CD4-positive, alpha-beta T cell (primary cell): ENCODE measurements around the gene PGBD1. TPM values are rescaled to one million over a fixed set of nuclear protein-coding genes. Genes with fewer than 3 reads are reported as not detected.
A peak's percentile ranks its signal among the peaks of the same experiment; 100 is the strongest.

Experiments used
- ATAC-seq: fragments of 200-7000 bp; cut with Tn5 transposase; one replicate; pipeline ENCODE4 v1.10.0; 2022; ENCODE audit warnings: mild to moderate bottlenecking; ENCODE audit not compliant: poor library complexity
- CTCF ChIA-PET: fragments of 350-600 bp; sonication (Branson Sonifier 250); formaldehyde crosslinking; loops from one replicate; lab custom pipeline; 2021; ENCODE audit warnings: antibody characterized with exemption, inconsistent platforms; lab: Charles Lee
- POLR2A ChIA-PET: fragments of 350-600 bp; sonication (Branson Sonifier 250); formaldehyde crosslinking; loops from one replicate; lab custom pipeline; 2021; ENCODE audit warnings: antibody characterized with exemption, inconsistent platforms; lab: Charles Lee
- DNase-seq, 14 experiments: peaks; one replicate each; pipeline ENCODE4 v3.0.0-alpha.2; 2013 to 2020; ENCODE audit warnings: mixed read lengths in 2 of 14
- H3K27ac ChIP-seq, 2 donors: one replicate each; pipeline versions ENCODE4 v1.5.1 to v1.7.0; 2013; ENCODE audit warnings: low read length in 2 of 2, low read depth in 1 of 2, mild to moderate bottlenecking in 1 of 2
- H3K27me3 ChIP-seq, 2 experiments: 1 replicate in 1 of 2; 2 replicates in 1 of 2; pipeline versions ENCODE4 v1.6.1 to v1.7.0; 2013; ENCODE audit warnings: low read length in 2 of 2, control low read depth in 1 of 2, mild to moderate bottlenecking in 1 of 2, moderate library complexity in 1 of 2; ENCODE audit not compliant: insufficient read depth in 2 of 2, control insufficient read depth in 1 of 2
- H3K36me3 ChIP-seq: one replicate; pipeline ENCODE4 v1.6.1; 2013; ENCODE audit warnings: low read length, control low read depth; ENCODE audit not compliant: insufficient read depth
- H3K4me1 ChIP-seq: one replicate; pipeline ENCODE4 v1.6.1; 2013; ENCODE audit warnings: low read length, control low read depth; ENCODE audit not compliant: insufficient read depth
- H3K4me3 ChIP-seq: one replicate; pipeline ENCODE4 v1.5.1; 2013; ENCODE audit warnings: mild to moderate bottlenecking, low read length, moderate library complexity
- H3K9me3 ChIP-seq, 2 experiments: 1 replicate in 1 of 2; 2 replicates in 1 of 2; pipeline versions ENCODE4 v1.6.1 to v1.7.0; 2013; ENCODE audit warnings: low read length in 2 of 2, mild to moderate bottlenecking in 2 of 2, control low read depth in 1 of 2, moderate library complexity in 1 of 2; ENCODE audit not compliant: control insufficient read depth in 1 of 2, insufficient read depth in 1 of 2
- H3K27ac Mint-ChIP-seq: one replicate; pipeline ENCODE4 v1.8.0; 2020; ENCODE audit warnings: mixed read lengths
- H3K27me3 Mint-ChIP-seq: one replicate; pipeline ENCODE4 v1.8.0; 2021; ENCODE audit warnings: mixed read lengths
- H3K36me3 Mint-ChIP-seq: one replicate; pipeline ENCODE4 v1.8.0; 2021; ENCODE audit warnings: low read depth, mixed read lengths
- H3K4me1 Mint-ChIP-seq: one replicate; pipeline ENCODE4 v1.8.0; 2021; ENCODE audit warnings: low read depth, mixed read lengths
- H3K4me3 Mint-ChIP-seq: one replicate; pipeline ENCODE4 v1.8.0; 2020; ENCODE audit warnings: mild to moderate bottlenecking, mixed read lengths
- H3K9me3 Mint-ChIP-seq: one replicate; pipeline ENCODE4 v1.8.0; 2020; ENCODE audit warnings: mixed read lengths
- intact Hi-C, 2 experiments: fragments of 100-400 bp; cut with DNase I in 1 of 2; cut with micrococcal nuclease in 1 of 2; formaldehyde crosslinking; loops; one replicate each; pipeline versions ENCODE4 v1.15.1 to v1.9.0; 2023 to 2025; cut with DNase I, micrococcal nuclease
- total RNA-seq, 174 experiments: library from RNA in 2 of 174; stranded (reverse) in 2 of 174; gene quantifications; one replicate each; pipeline ENCODE4 v1.2.3 and lab custom pipeline; 2021 to 2026
- TF ChIP-seq, protein P1 (sequence below): fragments of 200-600 bp; IDR thresholded peaks from one replicate; pipeline ENCODE4 v1.8.0; 2022; ENCODE audit warnings: antibody characterized with exemption, mild to moderate bottlenecking

Gene PGBD1
- total RNA-seq, 2 experiments from 2014 or later = 1.3 to 1.4 TPM

DNA sequence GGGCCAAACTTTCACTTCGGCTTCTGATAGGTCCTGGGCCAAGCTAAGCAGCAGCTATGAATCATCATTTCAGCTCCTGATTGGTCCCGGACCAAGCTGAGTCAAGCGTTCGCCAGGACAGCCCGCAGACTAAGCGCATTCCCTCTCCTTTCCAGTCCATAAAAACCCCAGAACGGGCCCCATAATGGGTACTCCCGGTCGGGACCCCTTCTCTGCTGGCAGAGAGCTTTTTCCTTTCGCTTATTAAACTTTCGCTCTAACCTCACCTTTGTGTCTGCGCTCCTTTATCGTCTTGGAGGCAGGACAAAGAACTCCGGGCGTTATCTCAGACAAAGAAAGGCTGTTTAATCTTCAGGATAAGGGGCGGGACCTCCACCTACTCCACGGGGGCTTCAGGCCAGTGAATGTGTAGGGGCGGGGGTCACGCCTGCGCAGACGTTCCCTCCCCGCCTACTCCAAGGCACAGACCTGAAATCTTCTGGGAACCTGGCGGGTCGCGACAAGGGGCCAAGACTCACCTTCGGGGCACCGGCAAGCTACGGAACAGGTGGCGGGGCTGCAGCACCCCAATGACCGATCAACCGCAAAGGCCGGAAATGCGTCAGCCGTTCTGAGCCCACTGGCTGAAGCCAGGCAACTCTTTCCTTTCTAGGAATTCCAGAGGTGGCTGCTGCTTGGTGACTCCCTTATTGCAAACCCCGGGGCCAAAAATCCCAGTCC is 54.4 kb downstream of the PGBD1 start, which contains the start of gene ZSCAN31:
TSS of gene ZSCAN31 (minus strand) at position 585 of the 720 bp plus-strand sequence. CDS start 6,465 bp downstream, outside the sequence.
- POLR2A ChIA-PET = interaction anchor here (0.6 to 2.2 kb wide), 20 partner anchors 12 to 560 kb away, joined by 3 to 18 read pairs (median 5); partner anchors contain the start of genes ZKSCAN3, ZKSCAN4, ZKSCAN8 and ZSCAN16
- DNase-seq (peak; percentile 59 to 96 (median 72)), ATAC-seq (peak; percentile 91)
- H3K4me3 ChIP-seq = peak within 1 kb of the TSS; percentile 65
- Mint-ChIP-seq H3K27ac (no peak within 1 kb of the TSS), H3K36me3 (no peaks in the 10 kb centered on the region), H3K27me3 (no peaks in the 10 kb centered on the region), H3K9me3 (peaks cover 2% of the 10 kb centered on the region), H3K4me3 (no peak within 1 kb of the TSS), H3K4me1 (peaks cover 5% of the 10 kb centered on the region)
- H3K9me3 ChIP-seq = no peaks in the 10 kb centered on the region
- CTCF ChIA-PET = interaction anchor here (1.3 to 3.6 kb wide), 2 partner anchors 20 to 66 kb away, joined by 4 to 17 read pairs; no protein-coding TSS in a partner anchor
- no peaks in the 10 kb centered on the region for H3K27me3 ChIP-seq
- H3K4me1 ChIP-seq = peaks cover 23% of the 10 kb centered on the region
- intact Hi-C loops = loop anchor here in 1 of 2 experiments (10.0 kb wide), 1 partner anchor 109 kb away; the partner anchor contains the start of gene ZSCAN23
- peak within 1 kb of the TSS; percentile 81 to 85 for H3K27ac ChIP-seq
- TF ChIP-seq, protein P1, sequence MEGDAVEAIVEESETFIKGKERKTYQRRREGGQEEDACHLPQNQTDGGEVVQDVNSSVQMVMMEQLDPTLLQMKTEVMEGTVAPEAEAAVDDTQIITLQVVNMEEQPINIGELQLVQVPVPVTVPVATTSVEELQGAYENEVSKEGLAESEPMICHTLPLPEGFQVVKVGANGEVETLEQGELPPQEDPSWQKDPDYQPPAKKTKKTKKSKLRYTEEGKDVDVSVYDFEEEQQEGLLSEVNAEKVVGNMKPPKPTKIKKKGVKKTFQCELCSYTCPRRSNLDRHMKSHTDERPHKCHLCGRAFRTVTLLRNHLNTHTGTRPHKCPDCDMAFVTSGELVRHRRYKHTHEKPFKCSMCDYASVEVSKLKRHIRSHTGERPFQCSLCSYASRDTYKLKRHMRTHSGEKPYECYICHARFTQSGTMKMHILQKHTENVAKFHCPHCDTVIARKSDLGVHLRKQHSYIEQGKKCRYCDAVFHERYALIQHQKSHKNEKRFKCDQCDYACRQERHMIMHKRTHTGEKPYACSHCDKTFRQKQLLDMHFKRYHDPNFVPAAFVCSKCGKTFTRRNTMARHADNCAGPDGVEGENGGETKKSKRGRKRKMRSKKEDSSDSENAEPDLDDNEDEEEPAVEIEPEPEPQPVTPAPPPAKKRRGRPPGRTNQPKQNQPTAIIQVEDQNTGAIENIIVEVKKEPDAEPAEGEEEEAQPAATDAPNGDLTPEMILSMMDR = no peak
- no peaks in the 10 kb centered on the region for H3K36me3 ChIP-seq

DNA sequence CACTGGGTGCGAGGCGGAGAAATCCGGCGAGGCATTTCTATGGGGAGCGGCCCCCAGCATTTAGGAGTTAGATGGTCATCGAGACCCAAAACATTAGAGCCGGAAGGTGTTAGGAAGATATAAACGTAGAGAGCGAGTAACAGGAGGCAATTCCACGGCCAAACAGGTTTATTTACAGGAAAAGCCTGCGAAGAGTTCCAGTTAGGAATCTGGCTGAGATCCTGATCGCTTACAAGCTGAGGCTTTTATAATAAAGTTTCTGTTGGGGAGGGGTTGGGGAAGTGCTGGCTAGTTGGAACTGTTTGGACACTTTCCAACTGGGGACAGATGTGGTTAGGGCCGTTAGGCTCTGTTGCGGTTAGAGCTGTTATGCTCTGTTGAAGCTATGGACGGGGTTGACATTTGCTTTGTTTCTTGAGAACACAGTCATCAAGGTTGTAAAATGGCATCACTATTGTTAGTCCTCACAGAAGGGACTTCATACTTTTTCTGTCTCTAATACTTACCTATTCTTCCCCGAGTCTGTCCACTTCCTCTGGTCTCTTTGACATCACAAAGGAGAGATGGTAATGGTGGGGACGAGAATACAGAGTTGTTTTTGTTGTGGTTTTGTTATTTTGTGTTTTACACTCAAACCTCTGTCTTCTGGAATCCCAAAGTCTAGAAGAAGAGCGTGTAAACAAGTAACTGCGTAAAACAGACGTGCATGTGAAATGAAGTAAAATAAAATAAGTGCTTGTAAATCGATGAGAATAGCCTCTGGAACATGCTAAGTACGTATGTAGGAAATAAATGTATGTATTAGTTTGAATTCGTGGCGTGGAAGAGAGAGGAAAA is 55.1 kb downstream of the PGBD1 start:
- H3K4me1 Mint-ChIP-seq = peaks cover 5% of the 10 kb centered on the region
- Histone ChIP-seq H3K9me3 (peaks cover 0 to 4% of the 10 kb centered on the region in 2 experiments), H3K4me1 (peaks cover 23% of the 10 kb centered on the region), H3K4me3 (peak overlapping the region; percentile 65), H3K27ac (peak overlapping the region; percentile 81 to 85), H3K27me3 (no peaks in the 10 kb centered on the region), H3K36me3 (no peaks in the 10 kb centered on the region)
- TF ChIP-seq, protein P1 = no peak
- H3K27ac Mint-ChIP-seq = no peak overlapping the region
- ChIA-PET POLR2A (interaction anchor here (1.0 to 2.2 kb wide), 11 partner anchors 13 to 559 kb away, joined by 3 to 18 read pairs (median 5); partner anchors contain the start of genes ZKSCAN3 and ZSCAN26), CTCF (interaction anchor here (1.3 to 3.6 kb wide), 2 partner anchors 19 to 67 kb away, joined by 4 to 17 read pairs; no protein-coding TSS in a partner anchor)
- peak in 7 of 14 experiments; percentile 2 to 68 (median 27) for DNase-seq
- ATAC-seq = peak; percentile 15
- peaks cover 2% of the 10 kb centered on the region for H3K9me3 Mint-ChIP-seq
- H3K4me3 Mint-ChIP-seq = no peak overlapping the region
- intact Hi-C loops = loop anchor here in 1 of 2 experiments (10.0 kb wide), 1 partner anchor 108 kb away; the partner anchor contains the start of gene ZSCAN23
- H3K36me3 Mint-ChIP-seq = no peaks in the 10 kb centered on the region
- peaks cover 2% of the 10 kb centered on the region for H3K27me3 Mint-ChIP-seq

DNA sequence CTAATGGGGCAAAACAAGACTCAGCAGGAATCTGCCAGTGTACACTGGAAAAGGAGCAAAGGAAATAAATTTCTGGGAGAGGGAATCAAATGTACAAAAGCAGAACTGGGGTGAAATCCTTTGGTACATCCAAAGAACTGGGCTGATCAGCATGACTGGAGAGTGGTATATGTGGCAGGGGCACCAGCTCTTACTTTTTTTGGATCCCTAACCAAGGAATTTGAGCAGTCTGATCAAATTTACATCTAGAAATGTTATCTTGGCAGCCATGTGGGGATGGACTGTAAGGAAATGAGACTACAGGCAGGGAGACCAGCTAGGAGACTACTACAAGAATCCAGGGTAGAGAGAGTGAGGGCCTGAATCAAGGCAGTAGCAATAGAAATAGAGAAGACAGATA is 55.7 kb downstream of the PGBD1 start:
- no peaks in the 10 kb centered on the region for H3K36me3 ChIP-seq
- H3K27me3 ChIP-seq = no peaks in the 10 kb centered on the region
- ChIA-PET POLR2A (interaction anchor here (1.0 to 2.2 kb wide), 4 partner anchors 12 to 195 kb away, joined by 3 to 13 read pairs (median 5); partner anchors contain the start of genes ZKSCAN3 and ZKSCAN8), CTCF (interaction anchor here (3.6 kb wide), 1 partner anchor 19 kb away, joined by 17 read pairs; no protein-coding TSS in a partner anchor)
- Mint-ChIP-seq H3K27ac (no peak overlapping the region), H3K4me3 (no peak overlapping the region), H3K4me1 (peaks cover 5% of the 10 kb centered on the region), H3K36me3 (no peaks in the 10 kb centered on the region), H3K27me3 (peaks cover 4% of the 10 kb centered on the region), H3K9me3 (peaks cover 2% of the 10 kb centered on the region)
- H3K27ac ChIP-seq = no peak overlapping the region
- TF ChIP-seq, protein P1 = no peak
- intact Hi-C loops = loop anchor here in 1 of 2 experiments (10.0 kb wide), 1 partner anchor 108 kb away; the partner anchor contains the start of gene ZSCAN23
- no peak overlapping the region for H3K4me3 ChIP-seq
- peaks cover 0 to 4% of the 10 kb centered on the region in 2 experiments for H3K9me3 ChIP-seq
- ATAC-seq = no peak
- H3K4me1 ChIP-seq = peaks cover 23% of the 10 kb centered on the region
- DNase-seq = no peak
